GM12864 (cell line): ENCODE measurements around the gene JARID2.
A peak's percentile ranks its signal among the peaks of the same experiment; 100 is the strongest.

Experiments used
- DNase-seq: peaks from one replicate; pipeline ENCODE4 v3.0.0-alpha.2; 2011; ENCODE audit warnings: low read depth
- H3K4me3 ChIP-seq: 2 replicates; pipeline ENCODE4 v1.5.1; 2011; ENCODE audit warnings: mild to moderate bottlenecking, low read depth, low read length, control low read depth
- TF ChIP-seq, protein P1 (sequence below): IDR thresholded peaks from 2 replicates; pipeline ENCODE4 v1.5.1; 2011; ENCODE audit warnings: low read depth, mild to moderate bottlenecking, moderate library complexity, low read length, control low read depth, inconsistent platforms; ENCODE audit errors: missing control alignments

Gene JARID2

DNA sequence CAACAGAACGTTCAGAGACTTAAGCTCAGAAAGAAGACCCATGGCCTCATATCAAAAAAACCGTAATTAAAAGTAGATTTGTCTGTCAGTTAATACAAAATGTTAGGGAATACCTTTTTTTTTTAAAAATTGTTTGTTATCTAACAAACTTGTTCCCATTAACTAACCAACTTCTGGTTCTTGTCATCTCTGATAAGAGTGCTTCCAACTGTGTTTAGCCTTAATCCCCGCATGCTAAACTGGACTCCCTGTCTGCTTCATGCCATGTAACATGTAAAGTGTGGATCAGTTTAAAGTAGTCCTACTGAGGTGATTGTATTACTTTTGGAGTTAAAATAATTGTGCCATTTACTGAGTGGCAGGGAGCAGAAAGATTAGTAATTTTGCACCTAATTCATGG, 6.3 kb downstream of the JARID2 start:
- DNase-seq: no peak
- TF ChIP-seq, protein P1, sequence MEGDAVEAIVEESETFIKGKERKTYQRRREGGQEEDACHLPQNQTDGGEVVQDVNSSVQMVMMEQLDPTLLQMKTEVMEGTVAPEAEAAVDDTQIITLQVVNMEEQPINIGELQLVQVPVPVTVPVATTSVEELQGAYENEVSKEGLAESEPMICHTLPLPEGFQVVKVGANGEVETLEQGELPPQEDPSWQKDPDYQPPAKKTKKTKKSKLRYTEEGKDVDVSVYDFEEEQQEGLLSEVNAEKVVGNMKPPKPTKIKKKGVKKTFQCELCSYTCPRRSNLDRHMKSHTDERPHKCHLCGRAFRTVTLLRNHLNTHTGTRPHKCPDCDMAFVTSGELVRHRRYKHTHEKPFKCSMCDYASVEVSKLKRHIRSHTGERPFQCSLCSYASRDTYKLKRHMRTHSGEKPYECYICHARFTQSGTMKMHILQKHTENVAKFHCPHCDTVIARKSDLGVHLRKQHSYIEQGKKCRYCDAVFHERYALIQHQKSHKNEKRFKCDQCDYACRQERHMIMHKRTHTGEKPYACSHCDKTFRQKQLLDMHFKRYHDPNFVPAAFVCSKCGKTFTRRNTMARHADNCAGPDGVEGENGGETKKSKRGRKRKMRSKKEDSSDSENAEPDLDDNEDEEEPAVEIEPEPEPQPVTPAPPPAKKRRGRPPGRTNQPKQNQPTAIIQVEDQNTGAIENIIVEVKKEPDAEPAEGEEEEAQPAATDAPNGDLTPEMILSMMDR: no peak
- H3K4me3 ChIP-seq: no peak overlapping the region

DNA sequence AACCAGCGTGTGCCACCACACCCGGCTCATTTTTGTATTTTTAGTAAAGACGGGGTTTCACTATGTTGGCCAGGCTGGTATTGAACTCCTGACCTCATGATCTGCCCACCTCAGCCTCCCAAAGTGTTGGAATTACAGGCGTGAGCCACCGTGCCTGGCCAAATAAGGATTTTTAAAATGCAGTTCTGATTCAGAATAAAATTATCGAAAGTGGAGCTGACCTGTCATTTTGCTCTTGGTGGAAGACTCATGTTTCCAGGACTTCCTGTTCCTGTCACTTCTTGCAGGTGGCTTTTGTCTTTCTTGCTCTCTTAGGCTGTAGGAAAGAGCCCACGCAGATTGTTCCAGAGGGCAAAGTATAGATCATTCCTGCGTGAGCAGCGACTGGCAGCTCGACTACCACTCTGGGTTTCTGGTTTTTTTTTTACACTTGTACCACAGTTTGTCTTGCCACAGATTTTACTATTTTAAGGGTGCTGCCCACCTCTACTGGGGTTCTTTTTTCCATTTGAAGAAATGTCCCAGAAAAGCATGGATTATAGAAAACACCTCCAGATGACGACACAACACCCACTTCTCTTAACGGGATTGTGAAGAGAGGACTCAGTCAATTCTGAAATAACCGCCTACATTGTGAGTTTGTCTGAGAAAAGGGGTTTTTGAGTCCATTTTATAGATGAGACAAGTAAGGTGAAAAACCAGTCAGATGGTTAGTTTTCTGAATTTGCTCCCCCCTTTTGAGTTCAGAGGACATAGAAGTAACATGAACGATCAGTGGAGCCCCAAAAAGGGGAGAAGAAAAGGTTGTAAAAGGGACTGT, 7.5 kb downstream of the JARID2 start:
- H3K4me3 ChIP-seq: no peak overlapping the region; the same call in 1 of the 2 replicates
- TF ChIP-seq, protein P1: no peak
- no peak for DNase-seq

DNA sequence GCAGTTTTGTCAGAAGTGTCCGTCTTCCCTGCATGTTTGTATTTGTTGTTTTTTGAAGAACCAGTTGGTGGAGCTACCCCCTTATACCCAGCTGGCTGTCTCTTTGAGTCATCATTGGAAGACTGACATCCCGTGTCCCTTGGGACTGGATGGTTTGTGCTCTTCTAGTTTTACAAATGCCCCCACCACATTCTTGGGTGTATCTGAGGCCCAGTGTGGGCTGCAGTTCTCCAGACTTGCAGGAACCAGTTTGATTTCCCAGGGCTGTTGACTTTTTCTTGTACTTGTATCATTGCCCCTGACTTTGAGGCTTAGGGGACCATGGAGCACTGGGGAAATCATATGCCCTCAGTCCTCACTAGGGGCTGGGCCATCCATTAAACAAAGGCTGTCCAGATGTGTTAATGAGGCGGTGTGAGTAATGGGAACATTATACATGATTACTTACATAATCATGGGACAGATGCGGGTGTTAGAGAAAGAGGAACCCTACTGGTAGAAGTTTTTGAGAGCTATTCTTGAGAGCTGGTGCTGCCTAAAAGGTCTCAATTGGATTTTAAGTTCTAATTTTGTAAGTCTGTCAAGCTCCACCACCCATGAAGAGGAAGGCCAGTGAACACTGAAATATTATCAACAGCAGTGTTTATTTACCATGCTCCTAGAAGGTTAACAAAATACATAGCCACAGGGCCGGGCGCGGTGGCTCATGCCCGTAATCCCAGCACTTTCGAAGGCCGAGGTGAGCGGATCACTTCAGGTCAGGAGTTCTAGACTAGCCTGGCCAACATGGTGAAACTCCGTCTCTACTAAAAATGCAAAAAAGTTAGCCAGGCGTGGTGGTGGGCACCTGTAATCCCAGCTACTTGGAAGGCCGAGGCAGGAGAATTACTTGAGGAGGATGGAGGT, 8.5 kb downstream of the JARID2 start:
- TF ChIP-seq, protein P1: peak; percentile 50
- no peak overlapping the region; the same call in 1 of the 2 replicates for H3K4me3 ChIP-seq
- peak; percentile 62 for DNase-seq

DNA sequence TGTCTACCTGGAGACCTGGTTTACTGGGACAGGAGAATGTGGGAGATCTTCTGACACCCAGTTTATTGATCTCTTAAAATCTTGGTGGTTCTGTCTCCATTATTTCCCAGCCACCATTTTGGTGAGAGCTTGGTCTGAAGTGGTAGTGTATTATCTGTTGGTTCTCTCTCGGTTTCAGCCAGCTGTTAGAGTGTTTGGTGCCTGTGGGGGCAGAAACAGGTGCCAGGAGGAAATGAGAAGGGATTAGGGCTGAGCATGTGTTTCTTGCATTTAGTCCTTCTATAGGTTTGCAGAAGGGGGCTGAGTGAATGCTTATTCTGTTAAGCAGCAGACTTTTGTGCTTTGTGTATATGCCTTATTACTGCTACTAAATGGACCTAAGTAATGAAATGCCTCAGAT, 9.6 kb downstream of the JARID2 start:
- DNase-seq: peak; percentile 71
- TF ChIP-seq, protein P1: no peak
- H3K4me3 ChIP-seq: no peak overlapping the region

DNA sequence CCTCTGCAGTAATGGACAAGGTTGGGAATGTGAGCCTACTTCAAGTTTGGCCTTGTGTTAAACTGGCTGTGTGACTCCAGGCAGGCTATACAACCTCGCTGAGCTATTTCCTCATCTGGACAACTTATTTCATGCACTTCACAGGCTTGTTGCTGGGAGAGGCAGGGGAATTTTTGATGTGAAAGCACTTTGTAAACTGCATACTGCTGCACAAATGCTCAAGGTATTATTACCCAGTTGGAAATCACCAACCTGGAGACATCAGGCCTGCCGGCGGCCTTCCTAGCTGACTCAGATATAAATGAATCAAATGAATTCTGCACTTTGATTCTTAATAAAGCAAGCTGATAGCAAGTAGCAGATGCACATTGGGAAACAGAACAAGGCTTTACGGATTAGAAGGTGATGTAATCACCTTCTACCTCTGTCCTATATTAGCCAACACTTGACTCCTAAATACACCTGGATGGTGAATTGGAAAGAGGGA, 10.1 kb downstream of the JARID2 start:
- no peak overlapping the region for H3K4me3 ChIP-seq
- TF ChIP-seq, protein P1: no peak
- DNase-seq: no peak

DNA sequence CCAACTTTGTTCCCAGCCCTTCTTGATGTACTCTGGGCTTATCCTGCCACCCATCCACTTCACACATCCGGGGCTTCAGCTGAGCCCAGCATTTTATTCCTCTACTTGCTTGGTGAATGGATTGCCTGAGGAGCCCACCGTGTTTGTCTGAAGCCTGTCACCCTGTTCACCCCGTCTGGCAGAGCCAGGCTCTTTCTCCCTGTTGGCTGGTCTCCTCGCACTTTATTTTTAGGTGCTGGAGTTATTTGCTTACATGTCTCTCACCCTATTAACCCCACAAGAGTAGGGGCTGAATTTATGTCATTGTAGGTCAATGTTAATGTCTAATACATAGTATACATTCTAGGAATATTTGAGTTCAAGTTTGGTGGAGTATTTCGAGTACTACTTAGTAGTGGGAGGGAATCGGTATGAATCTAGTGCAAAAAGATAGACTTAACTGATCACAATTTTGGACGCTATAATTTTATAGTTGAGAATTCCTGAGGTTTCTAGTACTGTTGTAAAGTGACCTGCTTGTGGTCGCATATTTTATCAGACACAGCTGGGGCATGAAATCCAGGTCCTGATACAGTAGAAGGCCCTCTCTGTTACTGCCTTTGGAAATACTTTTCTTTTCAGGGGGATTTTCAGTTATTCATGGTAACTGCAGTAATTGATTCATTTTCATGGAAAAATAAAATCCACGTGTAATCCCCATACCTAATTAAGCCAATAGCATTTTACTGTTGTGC, 10.8 kb downstream of the JARID2 start:
- TF ChIP-seq, protein P1: no peak
- no peak for DNase-seq
- no peak overlapping the region for H3K4me3 ChIP-seq
